ENCODE measurements around the gene SEPTIN12.

The SEPTIN12 gene

DNA sequence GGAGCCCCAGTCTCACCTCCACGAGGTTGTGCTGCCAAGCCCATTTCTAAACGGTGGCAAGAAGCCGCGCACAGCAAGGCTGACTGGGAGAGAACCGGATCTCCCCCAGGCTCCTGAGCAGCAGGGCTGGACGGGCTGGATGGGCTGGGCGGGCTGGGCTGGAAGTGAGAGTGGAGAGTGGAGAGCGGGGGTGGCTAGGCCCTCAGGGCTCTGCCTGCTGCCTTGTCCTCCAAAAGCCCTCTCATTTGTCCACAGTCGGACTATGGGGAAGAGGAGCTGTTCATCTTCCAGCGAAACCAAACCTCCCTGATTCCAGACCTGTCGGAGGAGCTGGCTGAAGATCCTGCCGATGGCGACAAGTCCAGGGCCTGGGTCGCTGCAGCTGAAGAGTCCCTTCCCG, 50.6 kb downstream of the SEPTIN12 start:
- in situ Hi-C loops (cut with MboI; ENCODE audit: low pct_unique_long_range_greater_than_20kb, low sequenced_read_pairs, unreplicated experiment) = loop anchor here (25.0 kb wide), 1 partner anchor 325 kb away; the partner anchor contains the start of genes ALG1 and C16orf89
- no peak for DNase-seq (ENCODE audit: low spot score)
- TF ChIP-seq, protein P1, sequence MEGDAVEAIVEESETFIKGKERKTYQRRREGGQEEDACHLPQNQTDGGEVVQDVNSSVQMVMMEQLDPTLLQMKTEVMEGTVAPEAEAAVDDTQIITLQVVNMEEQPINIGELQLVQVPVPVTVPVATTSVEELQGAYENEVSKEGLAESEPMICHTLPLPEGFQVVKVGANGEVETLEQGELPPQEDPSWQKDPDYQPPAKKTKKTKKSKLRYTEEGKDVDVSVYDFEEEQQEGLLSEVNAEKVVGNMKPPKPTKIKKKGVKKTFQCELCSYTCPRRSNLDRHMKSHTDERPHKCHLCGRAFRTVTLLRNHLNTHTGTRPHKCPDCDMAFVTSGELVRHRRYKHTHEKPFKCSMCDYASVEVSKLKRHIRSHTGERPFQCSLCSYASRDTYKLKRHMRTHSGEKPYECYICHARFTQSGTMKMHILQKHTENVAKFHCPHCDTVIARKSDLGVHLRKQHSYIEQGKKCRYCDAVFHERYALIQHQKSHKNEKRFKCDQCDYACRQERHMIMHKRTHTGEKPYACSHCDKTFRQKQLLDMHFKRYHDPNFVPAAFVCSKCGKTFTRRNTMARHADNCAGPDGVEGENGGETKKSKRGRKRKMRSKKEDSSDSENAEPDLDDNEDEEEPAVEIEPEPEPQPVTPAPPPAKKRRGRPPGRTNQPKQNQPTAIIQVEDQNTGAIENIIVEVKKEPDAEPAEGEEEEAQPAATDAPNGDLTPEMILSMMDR (IDR thresholded peaks at IDR 0.05; ENCODE audit: extremely low read depth, insufficient read depth, missing control alignments) = no peak

DNA sequence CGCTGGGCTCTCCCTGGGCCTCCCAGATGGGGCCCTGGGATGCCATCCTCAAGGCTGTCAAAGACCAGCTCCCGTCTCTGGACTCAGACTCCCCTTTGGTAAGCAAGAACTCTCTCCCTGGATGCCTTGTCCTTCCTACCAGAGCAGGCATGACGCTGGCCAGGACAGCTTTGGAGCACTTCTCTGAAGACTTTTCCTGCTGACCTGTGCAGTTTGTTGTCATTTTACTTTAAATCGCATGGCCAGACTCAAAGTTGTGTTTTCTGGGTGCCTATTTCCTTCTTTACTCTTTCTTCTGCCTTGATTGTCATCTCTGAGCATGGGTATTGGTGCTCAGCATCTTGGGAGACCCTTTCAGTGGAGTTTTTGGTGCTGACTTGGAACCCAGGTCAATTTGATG, 51.6 kb downstream of the SEPTIN12 start:
- TF ChIP-seq, protein P1 (IDR thresholded peaks at IDR 0.05; ENCODE audit: extremely low read depth, insufficient read depth, missing control alignments) = no peak
- no peak for DNase-seq (ENCODE audit: low spot score)
- in situ Hi-C loops (cut with MboI; ENCODE audit: low pct_unique_long_range_greater_than_20kb, low sequenced_read_pairs, unreplicated experiment) = loop anchor here (25.0 kb wide), 1 partner anchor 326 kb away; the partner anchor contains the start of genes ALG1 and C16orf89

DNA sequence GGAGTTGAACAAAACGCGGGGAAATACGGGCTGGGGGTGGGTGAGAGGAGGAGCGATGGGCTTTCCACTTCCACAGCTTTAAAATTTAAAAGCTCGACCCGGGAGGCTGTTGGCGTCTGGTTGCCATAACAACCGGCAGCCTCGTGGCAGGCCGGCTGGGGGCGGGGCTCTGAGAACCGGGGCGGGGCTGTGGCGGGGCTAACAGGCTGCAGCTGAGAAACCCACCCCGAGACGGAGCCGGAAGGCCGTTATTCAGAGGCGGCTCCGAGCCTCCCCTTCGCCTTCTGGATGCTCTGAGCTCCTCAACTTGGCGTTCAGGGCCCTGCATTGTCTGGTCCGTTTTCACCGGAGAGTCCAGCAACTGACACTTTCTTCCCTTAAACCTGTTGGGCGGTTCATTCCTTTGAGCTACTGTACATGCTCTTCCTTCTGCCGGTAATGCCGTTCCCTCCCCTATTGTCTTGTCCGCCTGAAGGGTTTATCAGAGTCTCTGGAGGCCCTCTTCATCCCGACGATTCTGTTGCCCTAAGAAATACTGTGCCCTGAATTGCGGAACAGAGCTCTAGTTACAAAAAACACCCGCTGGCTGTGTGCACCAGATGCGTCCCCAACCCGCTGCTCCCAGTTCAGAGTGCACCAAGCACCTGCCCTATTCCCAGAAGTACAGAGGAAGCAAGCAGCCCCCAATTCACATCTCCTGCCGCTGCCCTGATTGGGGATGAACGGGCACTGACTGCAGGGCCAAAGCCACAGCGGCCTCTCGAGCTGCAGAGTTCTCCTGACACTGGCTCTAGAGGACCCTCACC, 53.2 kb downstream of the SEPTIN12 start:
- TF ChIP-seq, protein P1 (IDR thresholded peaks at IDR 0.05; ENCODE audit: extremely low read depth, insufficient read depth, missing control alignments) = no peak
- peak; percentile 95 for DNase-seq (ENCODE audit: low spot score)
- in situ Hi-C loops (cut with MboI; ENCODE audit: low pct_unique_long_range_greater_than_20kb, low sequenced_read_pairs, unreplicated experiment) = loop anchor here (25.0 kb wide), 1 partner anchor 327 kb away; the partner anchor contains the start of genes ALG1 and C16orf89

DNA sequence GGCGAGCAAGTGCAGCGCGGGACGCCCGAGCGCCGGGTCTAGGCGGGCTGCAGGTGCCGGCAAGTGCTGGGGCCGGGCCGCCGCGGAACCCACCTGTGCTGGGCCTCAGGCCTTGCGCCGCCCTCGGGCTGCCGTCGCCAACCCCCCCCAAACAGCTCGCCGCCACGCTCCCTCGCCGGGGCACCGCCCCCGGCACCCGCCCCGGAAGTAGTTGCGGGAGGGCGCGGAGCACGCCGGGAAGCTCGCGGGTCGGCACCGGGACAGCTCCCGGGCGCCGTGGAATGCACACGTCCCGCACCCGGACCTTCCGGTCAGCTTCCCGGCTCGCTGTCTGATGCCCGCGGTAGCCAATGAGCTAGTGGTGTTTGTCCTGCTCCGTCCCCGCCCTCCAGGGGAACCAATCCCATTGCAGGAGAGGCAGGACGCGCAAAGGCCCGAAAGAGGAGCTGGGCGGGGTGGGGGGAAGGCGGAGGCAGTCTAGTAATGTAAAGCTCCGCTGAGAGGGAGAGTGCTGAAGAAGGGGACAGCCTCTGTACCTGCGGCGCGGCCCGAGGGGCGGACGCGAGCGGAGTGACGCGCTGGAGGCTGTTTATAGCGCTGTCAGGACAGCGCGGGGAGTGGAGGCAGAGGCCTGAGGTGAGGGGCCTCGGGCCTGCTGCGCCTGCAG, 53.9 kb downstream of the SEPTIN12 start, which contains the start of the genes ANKS3 and DNAAF8:
TSS of gene ANKS3 (minus strand) at position 209 of the 667 bp plus-strand sequence. CDS start 4,122 bp downstream, outside the sequence.
TSS of gene DNAAF8 (plus strand) at position 475 of the 667 bp plus-strand sequence. CDS start 1,978 bp downstream, outside the sequence.
- in situ Hi-C loops (cut with MboI; ENCODE audit: low pct_unique_long_range_greater_than_20kb, low sequenced_read_pairs, unreplicated experiment) = loop anchor here (25.0 kb wide), 1 partner anchor 328 kb away; the partner anchor contains the start of genes ALG1 and C16orf89
- DNase-seq (ENCODE audit: low spot score) = peak; percentile 93
- TF ChIP-seq, protein P1 (IDR thresholded peaks at IDR 0.05; ENCODE audit: extremely low read depth, insufficient read depth, missing control alignments) = no peak

DNA sequence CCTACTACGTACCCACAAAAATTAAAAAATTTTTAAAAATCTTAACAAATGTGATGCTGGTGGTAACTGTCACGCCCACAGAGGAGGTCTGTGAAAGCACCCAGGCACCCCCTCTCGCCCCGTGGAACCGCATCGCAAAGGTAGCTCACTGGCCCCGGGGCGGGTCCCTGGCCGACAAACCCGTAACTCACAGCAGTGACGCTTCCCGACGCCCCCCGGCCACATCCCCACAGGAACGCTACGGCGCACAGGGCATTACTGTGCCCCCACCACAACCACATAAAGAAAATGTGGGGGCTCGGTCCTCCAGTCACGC, 54.4 kb downstream of the SEPTIN12 start:
- in situ Hi-C loops (cut with MboI; ENCODE audit: low pct_unique_long_range_greater_than_20kb, low sequenced_read_pairs, unreplicated experiment) = loop anchor here (25.0 kb wide), 1 partner anchor 329 kb away; the partner anchor contains the start of genes ALG1 and C16orf89
- TF ChIP-seq, protein P1 (IDR thresholded peaks at IDR 0.05; ENCODE audit: extremely low read depth, insufficient read depth, missing control alignments) = no peak
- no peak for DNase-seq (ENCODE audit: low spot score)

DNA sequence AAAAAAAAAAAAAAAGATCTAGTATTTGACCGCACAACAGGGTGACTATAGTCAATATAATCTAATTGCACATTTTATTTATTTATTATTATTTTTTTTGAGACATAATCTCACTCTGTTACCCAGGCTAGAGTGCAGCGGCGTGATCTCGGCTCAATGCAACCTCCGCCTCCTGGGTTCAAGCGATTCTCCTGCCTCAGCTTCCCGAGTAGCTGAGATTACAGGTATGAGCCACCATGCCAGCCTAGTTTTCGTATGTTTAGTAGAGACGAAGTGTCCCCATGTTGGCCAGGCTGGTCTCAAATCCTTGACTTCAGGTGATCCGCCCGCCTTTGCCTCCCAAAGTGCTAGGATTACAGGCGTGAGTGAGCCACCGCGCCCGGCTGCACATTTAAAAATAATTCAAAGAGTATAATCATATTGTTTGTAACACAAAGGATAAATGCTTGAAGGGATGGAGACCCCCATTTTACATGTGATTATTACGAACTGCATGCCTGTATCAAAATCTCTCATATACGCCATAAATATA, 54.9 kb downstream of the SEPTIN12 start:
- TF ChIP-seq, protein P1 (IDR thresholded peaks at IDR 0.05; ENCODE audit: extremely low read depth, insufficient read depth, missing control alignments) = no peak
- no peak for DNase-seq (ENCODE audit: low spot score)
- in situ Hi-C loops (cut with MboI; ENCODE audit: low pct_unique_long_range_greater_than_20kb, low sequenced_read_pairs, unreplicated experiment) = loop anchor here (25.0 kb wide), 1 partner anchor 329 kb away; the partner anchor contains the start of genes ALG1 and C16orf89
